ENCODE results near the gene IL19.

DNA sequence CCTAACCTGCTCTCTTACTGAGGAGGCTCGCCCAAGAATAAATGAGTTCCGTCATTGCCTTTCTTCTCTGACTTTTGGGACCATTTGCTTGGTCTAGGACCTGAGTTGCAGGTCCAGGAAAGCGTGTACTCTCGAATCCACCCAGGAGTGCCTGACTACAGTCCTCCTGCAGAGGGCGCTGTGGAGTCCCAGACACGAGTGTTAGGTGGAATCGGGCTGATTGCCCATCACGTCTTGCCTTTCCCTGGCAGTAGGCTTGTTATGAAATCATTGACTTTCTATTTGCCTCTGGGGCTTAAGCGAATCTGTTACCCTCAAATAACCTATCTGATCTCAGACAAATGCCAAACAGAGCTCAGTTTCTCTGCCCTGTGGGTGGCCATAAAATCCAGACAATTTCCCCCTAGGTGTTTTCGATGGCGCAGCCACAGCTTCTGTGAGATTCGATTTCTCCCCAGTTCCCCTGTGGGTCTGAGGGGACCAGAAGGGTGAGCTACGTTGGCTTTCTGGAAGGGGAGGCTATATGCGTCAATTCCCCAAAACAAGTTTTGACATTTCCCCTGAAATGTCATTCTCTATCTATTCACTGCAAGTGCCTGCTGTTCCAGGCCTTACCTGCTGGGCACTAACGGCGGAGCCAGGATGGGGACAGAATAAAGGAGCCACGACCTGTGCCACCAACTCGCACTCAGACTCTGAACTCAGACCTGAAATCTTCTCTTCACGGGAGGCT is 94.5 kb downstream of the IL19 start, which contains the start of gene IL20:
- TF ChIP-seq, protein P1, sequence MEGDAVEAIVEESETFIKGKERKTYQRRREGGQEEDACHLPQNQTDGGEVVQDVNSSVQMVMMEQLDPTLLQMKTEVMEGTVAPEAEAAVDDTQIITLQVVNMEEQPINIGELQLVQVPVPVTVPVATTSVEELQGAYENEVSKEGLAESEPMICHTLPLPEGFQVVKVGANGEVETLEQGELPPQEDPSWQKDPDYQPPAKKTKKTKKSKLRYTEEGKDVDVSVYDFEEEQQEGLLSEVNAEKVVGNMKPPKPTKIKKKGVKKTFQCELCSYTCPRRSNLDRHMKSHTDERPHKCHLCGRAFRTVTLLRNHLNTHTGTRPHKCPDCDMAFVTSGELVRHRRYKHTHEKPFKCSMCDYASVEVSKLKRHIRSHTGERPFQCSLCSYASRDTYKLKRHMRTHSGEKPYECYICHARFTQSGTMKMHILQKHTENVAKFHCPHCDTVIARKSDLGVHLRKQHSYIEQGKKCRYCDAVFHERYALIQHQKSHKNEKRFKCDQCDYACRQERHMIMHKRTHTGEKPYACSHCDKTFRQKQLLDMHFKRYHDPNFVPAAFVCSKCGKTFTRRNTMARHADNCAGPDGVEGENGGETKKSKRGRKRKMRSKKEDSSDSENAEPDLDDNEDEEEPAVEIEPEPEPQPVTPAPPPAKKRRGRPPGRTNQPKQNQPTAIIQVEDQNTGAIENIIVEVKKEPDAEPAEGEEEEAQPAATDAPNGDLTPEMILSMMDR (IDR thresholded peaks at IDR 0.05; ENCODE audit: low read length): peak; percentile 79
- TF ChIP-seq EZH2 (IDR thresholded peaks at IDR 0.05; ENCODE audit: borderline replicate concordance, low read length): no peak
